Loucy (cell line): ENCODE data around the gene PCBP3.

Source experiments
- H2AFZ ChIP-seq: fragments of 200-600 bp; sonication (generic); 2 replicates; pipeline ENCODE4 v1.6.0; 2016; ENCODE audit warnings: antibody characterized with exemption, mild to moderate bottlenecking, low read length, moderate library complexity
- H3F3A ChIP-seq: fragments of 200-600 bp; 2 replicates; pipeline ENCODE4 v1.6.0; 2016; ENCODE audit warnings: antibody characterized with exemption, low read depth, mild to moderate bottlenecking
- H3K27me3 ChIP-seq: fragments of 200-600 bp; sonication (generic); 2 replicates; pipeline ENCODE4 v1.6.1; 2014; ENCODE audit warnings: low read length, mild to moderate bottlenecking; ENCODE audit not compliant: insufficient read depth, poor library complexity, severe bottlenecking
- H3K36me3 ChIP-seq: fragments of 200-600 bp; sonication (generic); 2 replicates; pipeline ENCODE4 v1.6.1; 2016; ENCODE audit warnings: low read length; ENCODE audit not compliant: insufficient read depth
- H3K4me1 ChIP-seq: fragments of 200-600 bp; sonication (generic); 2 replicates; pipeline ENCODE4 v1.5.1; 2014; ENCODE audit warnings: low read length, mild to moderate bottlenecking; ENCODE audit not compliant: insufficient read depth, poor library complexity, severe bottlenecking
- H3K4me2 ChIP-seq: fragments of 200-600 bp; sonication (generic); 2 replicates; pipeline ENCODE4 v1.6.0; 2014; ENCODE audit warnings: antibody characterized with exemption, low read length, low read depth, mild to moderate bottlenecking; ENCODE audit not compliant: poor library complexity, severe bottlenecking
- H3K4me3 ChIP-seq: fragments of 200-600 bp; sonication (generic); 2 replicates; pipeline ENCODE4 v1.5.1; 2014; ENCODE audit warnings: low read length, mild to moderate bottlenecking, mixed read lengths; ENCODE audit not compliant: poor library complexity, severe bottlenecking
- H3K79me2 ChIP-seq: fragments of 200-600 bp; sonication (generic); 2 replicates; pipeline ENCODE4 v1.6.1; 2014; ENCODE audit warnings: low read length; ENCODE audit not compliant: insufficient read depth
- H3K9ac ChIP-seq: fragments of 200-600 bp; sonication (generic); 2 replicates; pipeline ENCODE4 v1.6.0; 2014; ENCODE audit warnings: mild to moderate bottlenecking, low read depth, low read length, moderate library complexity; ENCODE audit not compliant: poor library complexity, severe bottlenecking
- H3K9me2 ChIP-seq: fragments of 200-600 bp; sonication (generic); replicated peaks from 2 replicates; pipeline ENCODE4 v1.6.1; 2016; ENCODE audit warnings: low read depth, low read length, mixed read lengths
- H3K9me3 ChIP-seq: fragments of 200-600 bp; sonication (generic); 2 replicates; pipeline ENCODE4 v1.6.1; 2014; ENCODE audit warnings: mild to moderate bottlenecking, antibody characterized with exemption, low read length, low read depth; ENCODE audit not compliant: insufficient read depth
- H4K20me1 ChIP-seq: fragments of 200-600 bp; sonication (generic); 2 replicates; pipeline ENCODE4 v1.6.0; 2014; ENCODE audit warnings: antibody characterized with exemption, low read length, mild to moderate bottlenecking; ENCODE audit not compliant: insufficient read depth, poor library complexity, severe bottlenecking
- CTCF ChIP-seq: fragments of 200-600 bp; sonication (generic); conservative IDR thresholded peaks from 2 replicates; pipeline ENCODE4 v1.5.1; 2014; ENCODE audit warnings: mild to moderate bottlenecking, antibody characterized with exemption, low read length
- EZH2phosphoT487 ChIP-seq: fragments of 200-600 bp; IDR thresholded peaks from 2 replicates; pipeline ENCODE4 v1.6.1; 2018; ENCODE audit warnings: antibody characterized with exemption, mild to moderate bottlenecking, moderate library complexity, borderline replicate concordance

The PCBP3 gene

DNA sequence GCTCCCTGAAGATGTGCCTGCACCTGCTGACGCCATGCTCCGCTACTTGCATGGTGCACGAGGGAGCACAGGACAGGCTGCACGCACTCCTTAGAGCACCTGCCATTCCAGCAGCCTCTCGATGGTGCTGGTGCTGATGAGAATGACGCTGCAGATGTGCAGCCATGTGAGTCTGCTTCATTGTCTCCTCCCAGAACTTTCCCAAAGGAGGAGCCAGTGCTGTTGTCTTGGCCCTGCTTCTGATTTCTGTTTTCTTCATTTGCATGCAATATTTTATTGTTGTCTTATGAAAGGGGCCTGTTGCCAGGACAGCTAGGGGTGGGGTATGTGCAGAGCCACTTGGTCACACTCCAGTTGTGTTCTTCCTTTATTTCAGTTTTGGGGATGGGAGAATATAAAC is 70.1 kb downstream of the PCBP3 start:
- H3K9ac ChIP-seq: no peak overlapping the region
- H3K9me3 ChIP-seq: peaks cover 10% of the 10 kb centered on the region; the same call in 1 of the 2 replicates
- H3K36me3 ChIP-seq: no peaks in the 10 kb centered on the region
- no peak overlapping the region for H3K4me3 ChIP-seq
- H3K4me1 ChIP-seq: no peaks in the 10 kb centered on the region
- no peaks in the 10 kb centered on the region for H3K9me2 ChIP-seq
- H3K79me2 ChIP-seq: no peaks in the 10 kb centered on the region
- no peak overlapping the region for H3K4me2 ChIP-seq
- no peaks in the 10 kb centered on the region for H3F3A ChIP-seq
- H2AFZ ChIP-seq: no peak overlapping the region
- no peaks in the 10 kb centered on the region for H3K27me3 ChIP-seq
- TF ChIP-seq CTCF: no peak
- no peak for TF ChIP-seq EZH2phosphoT487
- no peaks in the 10 kb centered on the region for H4K20me1 ChIP-seq

DNA sequence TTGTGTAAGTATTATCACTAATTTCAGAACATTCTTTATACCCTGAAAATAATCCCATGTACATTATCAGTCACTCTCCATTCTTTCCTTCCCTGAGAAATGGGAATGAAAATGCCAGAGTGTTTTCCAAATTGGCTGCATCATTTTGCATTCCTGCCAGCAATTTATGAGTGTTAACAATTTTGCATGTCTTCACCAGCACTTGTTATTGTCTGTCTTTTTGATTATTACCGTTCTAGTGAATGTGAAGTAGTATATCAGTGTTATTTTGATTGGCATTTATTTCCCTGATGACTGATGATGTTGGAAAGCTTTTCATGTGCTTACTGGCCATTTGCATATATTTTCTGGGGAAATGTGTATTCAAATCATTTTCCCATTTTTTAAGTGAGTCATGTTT is 71.9 kb downstream of the PCBP3 start:
- Histone ChIP-seq H3K9me2 (no peaks in the 10 kb centered on the region), H3K4me3 (no peak overlapping the region), H3K27me3 (no peaks in the 10 kb centered on the region), H3K79me2 (no peaks in the 10 kb centered on the region), H2AFZ (no peak overlapping the region), H3K9ac (no peak overlapping the region), H3K4me2 (no peak overlapping the region), H3K36me3 (no peaks in the 10 kb centered on the region), H3K4me1 (no peaks in the 10 kb centered on the region), H3K9me3 (peaks cover 10% of the 10 kb centered on the region; the same call in 1 of the 2 replicates), H3F3A (no peaks in the 10 kb centered on the region), H4K20me1 (no peaks in the 10 kb centered on the region)
- TF ChIP-seq EZH2phosphoT487: no peak
- no peak for TF ChIP-seq CTCF

GRCh38 chr21:45718413-45718812 is 74.9 kb downstream of the PCBP3 start:
- TF ChIP-seq EZH2phosphoT487: no peak
- TF ChIP-seq CTCF: no peak
- Histone ChIP-seq H3K79me2 (no peaks in the 10 kb centered on the region), H3K4me2 (no peak overlapping the region), H3K4me3 (no peak overlapping the region), H3K36me3 (no peaks in the 10 kb centered on the region), H3K27me3 (no peaks in the 10 kb centered on the region), H3K9me3 (peaks cover 4% of the 10 kb centered on the region; the same call in 1 of the 2 replicates), H3K9ac (no peak overlapping the region), H3K4me1 (no peaks in the 10 kb centered on the region), H3K9me2 (no peaks in the 10 kb centered on the region), H3F3A (no peaks in the 10 kb centered on the region), H4K20me1 (no peaks in the 10 kb centered on the region), H2AFZ (no peak overlapping the region)
